ENCODE measurements around the gene GUCY1A2.
"Not testable (repeated sequence)": the region's sequence is repeated elsewhere in the genome, so short reads cannot be mapped to it uniquely, and the experiment has no call there.

GUCY1A2 gene

GRCh38 chr11:106950067-106950491 lies 68.2 kb downstream of the GUCY1A2 start:
- no peak for DNase-seq

GRCh38 chr11:106943089-106943488 lies 75.2 kb downstream of the GUCY1A2 start:
- no peak for DNase-seq

- DNase-seq: no peak
These were observed 79.1 kb downstream of the GUCY1A2 start for GRCh38 chr11:106939157-106939556.

- peak in 1 of 51 donors; percentile 6 for DNase-seq
These were observed 81.2 kb downstream of the GUCY1A2 start for GRCh38 chr11:106937111-106937510.

GRCh38 chr11:106925245-106925644 lies 93.0 kb downstream of the GUCY1A2 start:
- DNase-seq: no peak

- no peak for DNase-seq
These were observed 97.3 kb downstream of the GUCY1A2 start for GRCh38 chr11:106920899-106921509.

- no peak for DNase-seq
These were observed 100.3 kb downstream of the GUCY1A2 start for GRCh38 chr11:106917973-106918372.

- DNase-seq: no peak
These were observed 103.9 kb downstream of the GUCY1A2 start for GRCh38 chr11:106914409-106914808.

GRCh38 chr11:106913141-106913540 lies 105.1 kb downstream of the GUCY1A2 start:
- no peak for DNase-seq

- DNase-seq: no peak
These were observed 113.5 kb downstream of the GUCY1A2 start for GRCh38 chr11:106904826-106905225.

- DNase-seq: no peak
These were observed 128.6 kb downstream of the GUCY1A2 start for GRCh38 chr11:106889718-106890117.

GRCh38 chr11:106888386-106888785 lies 129.9 kb downstream of the GUCY1A2 start:
- DNase-seq: no peak

- DNase-seq: not testable (repeated sequence)
These were observed 134.6 kb downstream of the GUCY1A2 start for GRCh38 chr11:106883693-106884092.

GRCh38 chr11:106879832-106880546 lies 138.3 kb downstream of the GUCY1A2 start:
- no peak for DNase-seq

- no peak for DNase-seq
These were observed 139.2 kb downstream of the GUCY1A2 start for GRCh38 chr11:106879029-106879428.

GRCh38 chr11:106875013-106875412 lies 143.3 kb downstream of the GUCY1A2 start:
- no peak for DNase-seq

- no peak for DNase-seq
These were observed 146.0 kb downstream of the GUCY1A2 start for GRCh38 chr11:106872246-106872645.

GRCh38 chr11:106858200-106858599 lies 160.1 kb downstream of the GUCY1A2 start:
- no peak for DNase-seq

GRCh38 chr11:106856566-106856965 lies 161.7 kb downstream of the GUCY1A2 start:
- DNase-seq: no peak

- DNase-seq: no peak
These were observed 163.8 kb downstream of the GUCY1A2 start for GRCh38 chr11:106854429-106854828.

- DNase-seq: no peak
These were observed 164.3 kb downstream of the GUCY1A2 start for GRCh38 chr11:106853850-106854401.

- DNase-seq: no peak
These were observed 165.5 kb downstream of the GUCY1A2 start for GRCh38 chr11:106852779-106853178.

- DNase-seq: no peak
These were observed 169.8 kb downstream of the GUCY1A2 start for GRCh38 chr11:106848526-106848925.
